HTR-8/SVneo (cell line): ENCODE results near the gene FNBP1.
"Not testable (repeated sequence)": the region's sequence is repeated elsewhere in the genome, so short reads cannot be mapped to it uniquely, and the experiment has no call there.

Source experiments
- DNase-seq: peaks from one replicate; pipeline ENCODE4 v3.0.0; 2011; ENCODE audit warnings: low spot score, mixed read lengths; ENCODE audit not compliant: insufficient read length
- FAIRE-seq: peaks from 2 replicates; lab custom pipeline; 2011; peaks lifted over from hg19 to GRCh38; lab: Jason Lieb, UNC

The FNBP1 gene

GRCh38 chr9:130023994-130024596 lies 18.9 kb downstream of the FNBP1 start:
- FAIRE-seq (no peak), DNase-seq (no peak)

- DNase-seq (no peak), FAIRE-seq (no peak)
Observed at GRCh38 chr9:130023144-130023787, 19.7 kb downstream of the FNBP1 start.

DNA sequence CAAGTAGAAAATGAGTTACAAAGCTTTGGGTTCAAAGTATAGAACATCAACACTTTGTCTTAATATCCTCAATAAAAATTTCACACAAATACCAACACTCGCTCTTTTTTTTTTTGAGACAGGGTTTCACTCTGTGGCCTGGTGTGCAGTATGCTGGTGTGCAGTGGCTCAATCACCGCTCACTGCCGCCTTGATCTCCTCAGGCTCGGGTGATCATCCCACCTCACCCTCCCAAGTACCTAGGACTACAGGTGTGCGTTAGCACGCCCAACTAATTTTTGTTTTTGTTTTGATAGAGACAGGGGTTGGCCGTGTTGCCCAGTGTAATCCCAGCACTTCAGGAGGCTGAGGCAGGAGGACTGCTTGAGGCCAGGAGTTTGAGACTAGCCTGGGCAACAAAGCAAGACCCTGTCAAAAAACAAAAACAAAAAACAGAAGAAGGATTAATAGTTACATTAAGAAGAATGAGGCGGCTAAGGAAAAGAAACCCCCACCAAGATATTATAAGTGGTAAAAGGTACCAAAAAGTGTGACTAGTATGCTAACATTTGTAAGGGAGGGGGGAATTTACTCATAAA lies 20.3 kb downstream of the FNBP1 start:
- DNase-seq (no peak), FAIRE-seq (no peak)

DNA sequence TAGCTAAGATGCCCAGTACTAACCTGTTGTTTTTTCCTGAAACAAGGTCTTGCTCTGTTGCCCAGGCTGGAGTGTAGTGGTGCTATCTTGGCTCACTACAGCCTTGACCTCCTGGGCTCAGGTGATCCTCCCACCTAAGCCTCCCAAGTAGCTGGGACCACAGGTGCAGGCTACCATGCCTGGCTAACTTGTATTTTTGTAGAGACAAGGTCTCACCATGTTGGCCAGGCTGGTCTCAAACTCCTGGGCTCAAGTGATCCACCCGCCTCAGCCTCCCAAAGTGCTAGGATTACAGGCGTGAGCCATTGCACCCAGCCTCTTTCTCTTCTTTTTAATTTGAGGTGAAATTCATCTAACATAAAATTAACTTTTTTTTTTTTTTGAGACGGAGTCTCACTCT lies 21.1 kb downstream of the FNBP1 start:
- not testable (repeated sequence) for FAIRE-seq, DNase-seq

DNA sequence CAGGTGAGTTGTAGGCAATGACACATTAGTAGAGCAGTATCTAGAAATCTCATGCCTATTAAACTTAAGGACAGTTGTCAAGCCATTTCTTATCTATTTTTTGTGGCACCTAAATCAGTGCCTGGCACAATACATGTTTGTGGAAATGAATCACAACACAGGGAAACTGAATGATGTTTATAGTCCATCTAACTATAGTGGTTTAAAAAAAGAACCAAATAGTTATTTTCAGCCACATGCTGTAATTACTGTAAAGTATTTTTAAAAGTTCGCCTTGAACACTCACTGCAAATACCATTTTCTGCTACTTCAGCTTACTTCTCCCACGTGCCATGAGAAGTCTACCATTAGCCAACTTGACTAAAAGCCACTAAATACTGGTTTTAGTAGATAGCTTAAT lies 21.9 kb downstream of the FNBP1 start:
- FAIRE-seq (no peak), DNase-seq (no peak)

DNA sequence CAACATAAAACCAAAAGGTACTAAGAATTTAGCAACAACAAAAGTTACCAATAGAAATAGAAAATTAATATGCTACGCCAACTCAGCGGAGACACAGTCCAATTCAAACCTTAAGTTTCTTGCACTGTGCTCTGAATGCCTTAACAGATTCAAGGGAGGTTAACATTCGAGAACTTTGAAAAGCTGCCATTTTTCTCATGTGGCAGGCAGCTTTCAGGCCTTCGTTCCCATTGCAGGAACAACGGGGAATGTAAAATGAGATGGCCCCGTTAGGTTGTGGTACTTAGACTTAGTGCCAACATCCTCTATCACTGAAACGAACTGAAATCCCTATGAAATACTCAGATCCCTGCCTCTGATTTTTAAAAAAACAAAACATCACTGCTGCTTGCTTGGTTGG lies 22.4 kb downstream of the FNBP1 start:
- FAIRE-seq, result no peak
- no peak for DNase-seq

DNA sequence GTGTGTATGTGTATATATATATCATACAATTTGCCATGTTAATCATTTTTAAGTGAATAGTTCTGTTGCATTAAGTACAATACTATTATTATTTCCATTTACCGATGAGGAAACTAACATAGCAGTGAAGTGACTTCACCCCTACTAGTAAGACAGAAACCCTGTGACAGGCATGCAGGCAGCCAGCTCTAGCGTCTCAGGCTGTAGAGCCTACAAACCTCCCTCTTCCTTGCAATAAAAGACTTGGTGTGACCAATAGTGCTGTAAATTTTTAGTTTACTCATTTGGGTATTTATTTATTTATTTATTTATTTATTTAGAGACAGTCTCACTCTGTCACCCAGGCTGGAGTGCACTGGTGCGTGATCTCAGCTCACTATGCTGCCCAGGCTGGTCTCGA lies 24.7 kb downstream of the FNBP1 start:
- no peak for DNase-seq
- no peak for FAIRE-seq

DNA sequence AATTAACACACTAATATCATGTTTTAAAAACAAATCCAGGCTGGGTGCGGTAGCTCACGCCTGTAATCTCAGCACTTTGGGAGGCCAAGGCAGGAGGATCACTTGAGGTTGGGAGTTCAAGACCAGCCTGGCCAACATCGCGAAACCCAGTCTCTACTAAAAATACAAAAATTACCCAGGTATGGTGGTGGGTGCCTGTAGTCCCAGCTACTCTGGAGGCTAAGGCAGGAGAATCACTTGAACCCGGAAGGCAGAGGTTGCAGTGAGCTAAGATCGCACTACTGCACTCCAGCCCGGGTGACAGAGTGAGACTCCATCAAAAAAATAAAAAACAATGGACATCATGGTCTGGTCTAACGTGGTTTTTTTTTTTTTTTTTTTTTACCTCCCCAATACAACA lies 25.5 kb downstream of the FNBP1 start:
- FAIRE-seq, DNase-seq: not testable (repeated sequence)

- FAIRE-seq (no peak), DNase-seq (no peak)
Observed at GRCh38 chr9:130017076-130017475, 25.9 kb downstream of the FNBP1 start.

GRCh38 chr9:130015353-130016019 lies 27.5 kb downstream of the FNBP1 start:
- no peak for FAIRE-seq
- DNase-seq, result no peak

GRCh38 chr9:130013326-130013725 lies 29.7 kb downstream of the FNBP1 start:
- no peak for FAIRE-seq

DNA sequence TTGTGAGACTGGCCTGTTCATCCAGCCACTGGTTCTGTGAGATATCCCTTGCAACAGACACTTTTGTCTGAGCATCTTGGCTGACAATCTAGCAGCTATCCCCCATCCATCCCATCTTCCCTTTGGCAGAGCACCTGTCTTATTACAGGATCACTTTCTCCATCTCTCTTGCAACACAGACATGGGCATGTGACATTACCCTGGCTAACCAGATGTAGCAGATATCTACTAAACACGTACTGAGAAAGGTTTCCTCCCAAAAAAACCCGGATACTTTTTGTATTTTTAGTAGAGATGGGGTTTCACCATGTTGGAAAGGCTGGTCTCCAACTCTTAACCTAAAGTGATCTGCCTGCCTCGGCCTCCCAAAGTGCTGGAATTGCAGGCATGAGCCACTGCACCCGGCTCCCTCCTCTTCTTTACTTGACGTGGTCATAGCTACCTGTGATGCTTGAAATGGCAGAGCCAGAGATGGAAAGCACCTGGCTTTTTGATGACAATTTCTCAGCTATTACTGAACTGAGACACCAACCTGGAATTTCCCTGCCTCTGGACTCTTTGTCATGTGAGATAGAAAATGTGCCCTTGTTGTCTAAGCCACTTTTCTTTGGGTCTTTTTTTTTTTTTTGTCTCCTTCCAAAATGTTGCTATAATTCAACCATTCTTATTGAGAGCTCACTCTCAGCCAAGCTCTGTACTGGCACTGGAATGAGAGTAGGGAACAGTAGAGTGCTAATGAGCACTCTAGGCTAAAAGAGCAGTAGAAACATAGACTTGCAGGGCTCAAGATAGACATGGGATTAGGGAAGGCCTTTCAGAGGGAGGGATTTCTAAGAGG lies 32.6 kb downstream of the FNBP1 start:
- FAIRE-seq, result no peak
- DNase-seq, result no peak

More at GRCh38 chr9:130013326-130013725, 29.7 kb downstream of the FNBP1 start:
- DNase-seq, result no peak

GRCh38 chr9:130009546-130009945 lies 33.4 kb downstream of the FNBP1 start:
- not testable (repeated sequence) for DNase-seq, FAIRE-seq

DNA sequence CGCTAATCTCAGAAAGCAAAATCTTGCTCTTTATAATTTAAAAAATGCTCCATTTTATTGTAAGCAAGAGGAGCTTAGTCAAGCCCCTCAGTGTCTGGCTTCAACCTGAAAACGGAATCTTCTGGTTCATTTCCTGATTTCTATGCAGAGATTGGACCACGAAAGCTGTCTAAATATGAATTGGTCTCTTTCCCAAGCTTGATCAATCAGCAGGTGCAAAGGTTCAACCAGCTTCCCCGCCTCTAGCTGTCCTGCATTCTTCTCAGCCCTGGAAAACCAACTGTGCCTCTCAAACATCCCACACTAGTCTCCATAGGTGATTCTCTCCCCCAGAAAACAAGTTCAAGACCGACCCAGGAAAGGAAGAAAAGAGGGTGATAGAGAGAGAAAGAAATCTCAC lies 34.5 kb downstream of the FNBP1 start:
- DNase-seq (no peak), FAIRE-seq (no peak)

GRCh38 chr9:130006952-130007351 lies 36.0 kb downstream of the FNBP1 start:
- FAIRE-seq, result not testable (repeated sequence)

DNA sequence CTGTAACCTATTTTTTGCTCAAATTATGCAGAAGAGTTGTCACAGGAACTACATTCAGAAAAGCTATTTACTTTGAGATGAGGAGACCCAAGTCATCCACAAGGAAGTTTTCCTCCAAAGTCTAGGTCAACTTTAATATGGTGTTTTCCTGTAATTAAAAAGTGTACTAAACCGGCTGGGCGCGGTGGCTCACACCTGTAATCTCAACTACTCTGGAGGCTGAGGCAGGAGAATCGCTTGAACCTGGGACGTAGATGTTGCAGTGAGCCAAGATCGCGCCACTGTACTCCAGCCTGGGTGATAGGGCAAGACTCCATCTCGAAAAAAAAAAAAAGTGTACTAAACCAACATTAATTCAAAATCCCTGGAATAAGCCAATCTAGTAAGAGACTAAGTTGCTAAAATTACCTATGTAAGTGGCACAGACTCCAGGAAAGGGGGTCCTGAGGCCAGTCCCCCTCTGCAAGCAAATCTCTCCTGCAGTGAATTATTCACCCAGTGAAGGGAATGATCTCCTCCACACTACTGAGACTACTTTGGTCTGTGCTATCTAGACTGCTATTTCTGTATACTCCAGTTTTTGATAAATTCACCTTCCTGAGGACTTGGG lies 38.9 kb downstream of the FNBP1 start:
- FAIRE-seq, result no peak
- no peak for DNase-seq

More at GRCh38 chr9:130006952-130007351, 36.0 kb downstream of the FNBP1 start:
- DNase-seq, result not testable (repeated sequence)

DNA sequence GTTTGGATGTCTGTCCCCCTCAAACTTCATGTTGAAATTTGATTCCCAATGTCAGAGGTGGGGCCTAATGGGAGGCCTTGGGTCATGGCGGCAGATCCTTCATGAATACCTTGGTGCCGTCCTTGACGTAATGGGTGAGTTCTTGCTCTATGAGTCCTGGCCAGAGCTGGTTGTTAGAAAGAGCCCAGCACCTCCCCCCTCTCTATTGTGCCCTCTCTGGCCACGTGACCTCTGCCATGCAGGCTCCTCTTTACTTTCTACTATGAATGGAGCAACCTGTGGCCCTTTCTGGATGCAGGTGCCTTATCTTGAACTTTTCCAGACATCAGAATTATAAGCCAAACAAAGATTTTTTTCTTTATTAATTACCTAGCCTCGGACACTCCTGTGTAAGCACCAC lies 40.7 kb downstream of the FNBP1 start:
- FAIRE-seq, result no peak
- DNase-seq, result no peak

GRCh38 chr9:130001190-130001589 lies 41.8 kb downstream of the FNBP1 start:
- DNase-seq (no peak), FAIRE-seq (no peak)

DNA sequence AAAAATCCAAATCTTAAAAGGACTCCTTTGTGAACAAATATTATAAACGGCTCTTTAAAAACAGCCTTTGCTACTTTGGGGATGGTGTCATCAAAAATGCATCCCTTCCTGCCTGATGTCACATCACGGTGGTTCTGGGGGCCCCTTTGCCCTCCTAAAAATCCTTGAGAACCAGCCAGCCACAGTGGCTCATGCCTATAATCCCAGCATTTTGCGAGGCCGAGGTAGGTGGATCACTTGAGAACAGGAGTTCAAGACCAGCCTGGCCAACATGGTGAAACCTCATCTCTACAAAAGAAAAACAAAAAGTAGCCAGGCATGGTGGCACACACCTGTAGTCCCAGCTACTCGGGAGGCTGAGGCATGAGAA lies 43.9 kb downstream of the FNBP1 start:
- DNase-seq (no peak), FAIRE-seq (no peak)
